Renal pelvis (tissue), 4 donors: ENCODE measurements around the gene ZSWIM4. TPM values are rescaled to one million over a fixed set of nuclear protein-coding genes. Genes with fewer than 3 reads are reported as not detected.
"Not testable (repeated sequence)": the region's sequence is repeated elsewhere in the genome, so short reads cannot be mapped to it uniquely, and the experiment has no call there.

Experiments
- DNase-seq: peaks from one replicate; pipeline ENCODE4 v3.0.0-alpha.2; 2013
- polyA plus RNA-seq, 3 donors: library from polyadenylated mRNA; unstranded; fragments of 120-200 nt; gene quantifications; one replicate each; pipeline ENCODE4 v1.2.1, GENCODE V29; 2013; ENCODE audit not compliant: insufficient read length in 3 of 3

The ZSWIM4 gene
- polyA plus RNA-seq, 3 donors = 10.4 to 12.1 (median 11.0) TPM

GRCh38 chr19:13848798-13849676, 53.8 kb downstream of the ZSWIM4 start:
- no peak for DNase-seq

DNA sequence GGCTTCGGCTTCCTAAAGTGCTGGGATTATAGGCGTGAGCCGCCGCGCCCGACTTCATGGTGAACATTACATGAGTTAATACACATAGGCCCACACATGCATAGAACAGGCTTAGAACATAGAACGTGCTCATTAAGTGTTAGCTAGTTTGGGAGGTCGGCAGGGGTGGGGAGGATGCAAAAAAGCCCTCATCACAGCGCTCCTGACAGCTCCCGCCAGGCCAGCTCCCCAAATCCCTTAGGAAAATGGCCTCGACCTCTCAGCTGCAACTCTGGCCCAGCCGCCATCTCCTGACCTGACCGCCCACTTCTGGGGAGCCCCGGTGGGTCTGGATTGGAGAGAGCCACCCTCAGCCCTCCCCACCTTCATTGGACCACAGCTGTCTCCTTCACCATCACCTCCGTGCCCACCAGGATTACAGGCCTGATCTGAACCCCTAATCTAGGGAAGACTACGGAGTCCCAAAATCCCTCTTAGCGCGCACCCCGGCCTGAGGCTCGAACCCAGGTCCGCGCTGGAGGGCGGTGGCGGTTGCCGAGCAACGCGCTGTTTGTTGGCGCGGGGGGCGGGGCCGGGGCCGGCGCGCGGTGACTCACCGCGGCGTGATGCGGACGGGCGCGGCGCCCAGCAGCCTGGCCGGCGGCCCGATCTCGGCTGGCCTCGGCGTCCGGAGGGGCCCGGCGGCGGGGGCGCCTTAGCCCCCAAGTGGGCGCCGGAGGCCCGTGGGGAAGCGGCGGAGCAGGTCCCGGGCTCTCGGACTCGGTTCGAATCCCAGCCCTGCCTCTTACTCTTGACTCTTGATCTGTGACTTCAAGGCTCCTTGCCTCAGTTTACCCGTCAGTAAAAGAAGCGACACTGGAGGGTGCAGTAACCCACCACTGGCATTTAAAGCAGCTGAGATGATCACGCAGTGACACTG, 55.0 kb downstream of the ZSWIM4 start:
- no peak for DNase-seq

DNA sequence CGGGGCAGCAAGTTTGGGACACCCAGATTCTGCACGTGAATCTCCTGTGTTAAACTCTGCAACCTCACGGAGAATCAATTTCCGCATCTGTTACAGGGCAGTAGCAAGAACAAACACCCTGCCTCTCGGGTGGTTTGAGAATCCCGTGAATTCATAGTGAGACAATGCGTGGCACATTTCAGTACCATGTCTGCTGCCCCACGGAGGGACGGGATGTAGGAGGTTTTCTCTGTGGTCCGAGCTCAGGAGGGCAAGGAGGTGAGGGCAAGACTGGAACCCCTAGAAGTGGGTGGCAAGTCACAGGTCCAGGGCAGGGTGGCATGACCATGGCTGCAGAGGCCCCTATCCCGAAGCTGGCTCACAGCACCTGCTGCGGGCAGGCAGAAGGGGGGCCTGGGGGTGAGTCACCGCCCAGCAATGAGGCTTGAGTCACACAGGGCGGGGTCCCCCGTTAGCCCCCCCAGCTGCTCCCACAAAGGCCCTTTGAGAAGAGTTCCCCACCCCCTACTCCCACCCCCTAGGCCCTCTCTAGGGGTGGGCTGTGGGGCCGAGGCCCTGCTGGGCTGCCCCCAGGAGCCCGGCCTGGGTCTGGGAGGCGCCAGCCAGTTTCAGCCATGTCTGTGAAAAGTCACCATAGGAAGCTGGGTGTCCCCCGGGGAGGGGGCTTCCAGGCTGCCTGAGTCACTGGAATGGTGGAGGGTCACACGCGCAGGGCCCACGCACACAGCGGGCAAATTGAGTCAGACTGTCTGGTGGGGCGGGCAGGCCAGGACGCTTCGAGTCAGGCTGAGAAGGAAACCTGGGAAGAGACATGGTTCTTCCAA, 55.9 kb downstream of the ZSWIM4 start:
- no peak for DNase-seq

DNA sequence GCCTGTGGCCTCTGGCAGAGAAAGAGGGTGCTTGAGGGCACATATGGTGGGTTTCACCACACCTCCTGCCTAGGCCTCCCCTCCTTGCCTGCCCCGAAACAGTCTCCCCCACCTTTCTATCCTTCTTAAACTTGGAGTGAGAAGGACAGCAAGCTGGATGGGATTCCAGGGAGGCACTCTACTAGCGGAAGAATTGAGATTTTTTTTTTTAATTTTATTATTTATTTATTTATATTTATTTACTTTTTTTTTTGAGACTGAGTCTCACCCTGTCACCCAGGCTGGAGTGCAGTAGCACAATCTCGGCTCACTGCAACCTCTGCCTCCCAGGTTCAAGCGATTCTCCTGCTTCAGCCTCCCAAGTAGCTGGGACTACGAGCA, 56.5 kb downstream of the ZSWIM4 start:
- not testable (repeated sequence) for DNase-seq

DNA sequence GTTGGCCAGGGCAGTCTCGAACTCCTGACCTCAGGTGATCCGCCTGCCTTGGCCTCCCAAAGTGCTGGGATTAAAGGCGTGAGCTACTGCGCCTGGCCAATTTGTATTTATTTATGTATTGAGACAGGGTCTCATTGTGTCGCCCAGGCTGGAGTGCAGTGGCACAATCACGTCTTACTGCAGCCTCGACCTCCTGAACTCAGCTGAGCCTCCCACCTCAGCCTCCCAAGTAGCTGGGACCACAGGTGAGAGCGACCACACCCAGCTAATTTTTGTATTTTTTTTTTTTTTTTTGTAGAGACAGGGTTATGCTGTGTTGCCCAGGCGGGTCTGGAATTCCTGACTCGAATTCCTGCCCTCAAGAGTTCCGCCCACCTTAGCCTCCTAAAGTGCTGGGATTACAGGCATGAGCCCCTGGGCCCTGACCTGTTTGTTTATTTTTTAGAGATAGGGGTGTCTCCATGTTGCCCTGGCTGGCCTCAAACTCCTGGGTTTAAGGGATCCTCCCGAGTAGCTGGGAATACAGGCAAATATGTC, 57.0 kb downstream of the ZSWIM4 start:
- DNase-seq = not testable (repeated sequence)

DNA sequence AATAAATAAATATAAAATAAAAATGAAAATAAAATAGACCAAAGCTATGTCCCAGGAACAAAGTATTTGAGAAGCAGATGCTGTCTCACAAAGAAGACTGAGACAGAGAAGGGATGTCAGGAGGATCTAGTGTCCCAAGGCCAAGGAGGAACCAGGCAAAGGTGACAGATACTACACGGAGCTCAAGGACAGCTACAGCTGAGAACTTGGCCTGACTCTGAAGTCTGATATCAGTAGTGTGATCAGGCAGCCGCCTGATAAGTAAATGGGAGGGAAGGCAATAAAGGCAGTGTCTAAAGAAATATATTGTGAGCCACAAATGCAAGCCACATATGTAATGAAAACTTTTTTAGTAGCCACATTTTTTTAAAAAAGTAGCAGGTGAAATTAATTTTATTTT, 61.3 kb downstream of the ZSWIM4 start:
- no peak for DNase-seq

DNA sequence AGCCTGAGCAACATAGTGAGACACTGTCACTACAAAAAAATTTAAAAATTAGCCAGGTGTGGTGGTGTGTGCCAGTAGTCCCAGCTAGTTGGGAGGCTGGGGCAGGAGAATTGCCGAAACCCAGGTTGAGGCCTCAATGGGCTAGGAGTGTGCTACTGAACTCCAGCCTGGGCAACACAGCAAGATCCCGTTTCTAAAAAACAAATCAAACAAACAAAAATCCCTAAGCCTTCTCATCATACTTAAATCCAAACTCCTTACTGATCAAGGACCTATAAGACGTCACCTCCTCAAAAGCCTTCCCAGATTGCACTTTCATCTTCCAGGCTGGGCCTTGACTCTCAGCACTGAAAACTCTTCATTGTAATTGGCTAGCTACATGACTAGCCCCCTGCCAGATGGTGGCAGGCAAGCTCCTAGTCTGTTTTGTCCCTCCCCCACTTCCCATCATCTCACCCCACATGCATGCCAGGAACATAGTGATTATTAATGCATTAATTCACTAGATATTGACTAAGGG, 64.2 kb downstream of the ZSWIM4 start:
- no peak for DNase-seq

DNA sequence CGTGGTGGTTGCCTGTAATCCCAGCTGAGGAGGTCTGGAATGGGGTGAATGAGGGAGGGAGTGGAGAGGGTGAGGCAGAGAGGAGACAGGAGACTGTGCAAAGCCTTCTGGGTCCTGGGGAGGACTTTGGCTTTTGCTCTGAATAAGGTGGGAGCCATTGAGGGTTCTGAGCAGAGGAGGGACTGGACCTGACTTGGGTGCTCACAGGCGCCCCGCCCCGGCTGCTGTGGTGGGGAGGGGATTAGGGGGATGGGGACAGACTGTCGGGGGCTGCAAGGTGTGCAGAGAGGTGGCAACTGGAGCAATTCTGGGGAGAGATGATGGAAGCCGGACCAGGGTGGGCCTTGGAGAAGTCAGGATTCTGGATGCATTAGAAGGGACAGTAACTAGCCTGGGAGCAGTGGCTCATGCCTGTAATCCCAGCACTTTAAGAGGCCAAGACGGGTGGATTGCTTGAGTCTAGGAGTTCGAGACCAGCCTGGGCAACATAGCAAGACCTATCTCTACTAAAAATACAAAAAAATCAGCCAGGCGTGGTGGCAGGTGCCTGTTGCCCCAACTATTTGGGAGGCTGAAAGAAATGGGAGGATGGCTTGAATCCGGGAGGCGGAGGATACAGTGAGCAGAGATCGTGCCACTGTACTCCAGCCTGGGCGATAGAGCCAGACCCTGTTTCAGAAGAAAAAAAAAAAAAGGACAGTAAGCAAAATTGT, 65.6 kb downstream of the ZSWIM4 start:
- no peak for DNase-seq

- DNase-seq = no peak
Measured at GRCh38 chr19:13861392-13861713, 66.1 kb downstream of the ZSWIM4 start.

DNA sequence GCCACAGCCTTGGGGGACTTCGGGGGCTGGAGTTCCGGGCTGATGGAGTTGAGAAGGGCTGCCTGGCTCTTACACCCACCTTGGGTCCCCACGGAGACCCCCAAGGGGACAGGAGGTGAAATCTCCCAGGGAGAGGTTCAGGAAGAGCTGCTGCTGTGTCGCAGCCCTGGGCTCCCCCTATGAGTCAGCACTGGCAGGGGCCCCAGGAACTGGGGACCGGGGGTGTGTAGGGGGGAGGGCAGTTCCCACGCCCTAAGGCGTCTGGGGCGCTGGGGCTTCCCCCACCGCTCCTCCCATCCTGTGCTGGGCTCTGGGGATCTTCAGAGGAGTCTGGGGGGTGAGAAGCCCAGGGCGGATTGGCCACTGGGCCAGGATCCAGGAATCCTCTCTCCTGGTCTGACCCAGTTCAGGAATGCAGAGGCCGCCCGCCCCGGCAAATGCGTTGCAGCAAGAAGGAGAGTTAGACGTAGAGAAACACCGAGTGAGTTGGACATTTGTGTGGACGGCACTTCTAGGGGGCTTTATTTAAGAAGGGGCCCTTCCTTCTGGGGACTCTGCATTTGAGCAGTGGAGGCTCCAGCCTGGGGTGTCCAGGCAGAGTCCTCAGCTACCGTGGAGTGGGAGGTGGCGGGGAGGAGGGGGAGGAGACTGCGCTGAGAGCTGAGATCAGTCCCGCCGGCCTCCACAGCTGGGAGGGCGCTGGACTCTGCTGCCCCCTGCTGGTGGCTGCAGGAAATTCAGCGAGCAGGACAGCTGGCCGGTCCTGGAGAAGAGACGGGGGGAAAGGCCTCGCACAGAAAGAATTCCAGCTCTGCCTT, 66.7 kb downstream of the ZSWIM4 start:
- peak; percentile 92 for DNase-seq

- no peak for DNase-seq
Measured at GRCh38 chr19:13864046-13864666, 68.9 kb downstream of the ZSWIM4 start.

DNA sequence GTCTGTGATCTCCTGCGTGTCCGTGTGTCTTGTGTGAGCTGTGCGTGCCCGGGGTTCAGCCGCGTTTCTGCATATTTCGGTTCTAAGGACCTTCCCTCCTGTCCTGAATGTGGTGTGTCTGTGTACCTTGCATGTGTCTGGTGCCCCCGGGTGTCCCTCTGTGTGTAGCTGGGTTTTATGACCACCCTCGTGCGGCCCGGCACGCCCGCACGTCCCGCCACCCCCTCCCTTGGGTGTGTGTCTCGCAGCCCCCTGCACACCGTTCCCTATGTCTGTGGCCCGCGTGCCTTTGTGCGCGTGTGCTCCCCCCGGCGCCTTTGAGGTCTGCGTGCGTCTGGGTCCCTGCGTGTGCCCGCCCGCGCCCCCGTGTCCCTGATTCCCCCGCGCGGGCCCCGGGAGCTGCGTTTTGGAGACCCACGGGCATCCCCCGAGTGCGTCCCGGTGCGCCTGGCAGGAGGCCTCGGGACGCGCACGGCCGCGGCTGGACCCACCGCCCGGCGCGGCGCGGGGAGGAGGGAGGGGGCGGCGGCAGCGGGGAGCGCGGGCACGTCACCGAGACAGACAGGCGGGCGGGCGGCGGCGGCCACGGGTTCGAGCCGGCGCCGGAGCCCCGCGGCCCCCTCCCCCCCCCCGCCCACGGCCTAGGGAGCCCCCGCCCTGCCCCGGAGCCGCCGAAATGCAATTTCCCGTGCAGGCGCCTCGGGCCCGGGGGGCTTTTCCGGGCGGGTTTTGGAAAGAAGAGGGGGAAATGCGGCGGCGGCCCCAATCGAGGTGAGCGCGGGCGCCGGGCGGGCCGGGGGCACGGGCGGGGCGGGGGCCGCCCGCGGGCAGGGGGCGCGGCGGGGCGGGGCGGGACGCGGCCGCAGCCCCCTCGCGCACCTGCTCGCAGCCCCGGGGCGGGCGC, 69.7 kb downstream of the ZSWIM4 start:
- DNase-seq = no peak

DNA sequence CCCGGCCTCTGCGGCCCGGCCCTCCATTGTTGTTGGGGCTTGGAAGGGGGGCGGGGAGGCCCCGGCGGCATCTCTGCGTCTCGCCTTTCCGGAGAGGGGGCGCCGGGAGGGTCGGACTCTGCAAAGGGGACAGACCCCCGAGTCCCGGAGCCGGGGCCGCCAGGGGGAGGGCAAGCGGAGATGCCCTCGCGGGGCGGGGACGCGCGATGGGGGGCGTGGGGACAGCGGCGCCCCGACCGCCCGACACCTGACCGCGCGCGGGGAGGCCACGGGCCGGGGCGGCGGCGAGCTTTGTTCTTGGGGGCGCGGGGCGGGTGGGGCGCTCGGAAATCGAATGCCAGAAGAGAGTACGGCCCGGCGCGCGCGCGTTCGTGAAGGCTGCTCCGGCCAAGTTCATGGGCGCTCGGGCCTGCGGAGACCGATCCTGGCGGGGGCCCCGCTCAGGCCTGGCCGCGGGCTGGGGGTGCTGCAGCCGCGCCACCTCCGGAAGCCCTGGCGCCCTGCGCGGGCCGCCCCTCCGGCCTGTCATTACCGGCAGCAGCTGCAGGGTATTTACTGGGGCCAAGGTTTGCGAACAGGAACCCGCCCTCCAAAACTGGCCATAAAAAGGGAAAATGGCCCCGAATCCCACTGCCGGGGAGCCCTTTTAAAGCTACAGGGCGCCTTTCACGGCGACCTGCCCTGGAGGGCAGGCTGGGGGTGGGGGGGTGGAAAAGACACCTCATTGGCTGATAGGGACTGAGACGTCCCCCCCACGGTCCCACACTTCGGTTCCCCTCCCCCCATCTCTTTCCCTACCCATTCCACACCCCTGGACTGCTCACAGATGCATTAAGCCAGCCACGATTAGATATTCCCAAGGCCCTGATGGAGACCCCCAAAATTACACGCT, 70.6 kb downstream of the ZSWIM4 start:
- no peak for DNase-seq

- DNase-seq = no peak
Measured at GRCh38 chr19:13866463-13867046, 71.3 kb downstream of the ZSWIM4 start.

GRCh38 chr19:13868663-13869062, 73.4 kb downstream of the ZSWIM4 start:
- DNase-seq = no peak

DNA sequence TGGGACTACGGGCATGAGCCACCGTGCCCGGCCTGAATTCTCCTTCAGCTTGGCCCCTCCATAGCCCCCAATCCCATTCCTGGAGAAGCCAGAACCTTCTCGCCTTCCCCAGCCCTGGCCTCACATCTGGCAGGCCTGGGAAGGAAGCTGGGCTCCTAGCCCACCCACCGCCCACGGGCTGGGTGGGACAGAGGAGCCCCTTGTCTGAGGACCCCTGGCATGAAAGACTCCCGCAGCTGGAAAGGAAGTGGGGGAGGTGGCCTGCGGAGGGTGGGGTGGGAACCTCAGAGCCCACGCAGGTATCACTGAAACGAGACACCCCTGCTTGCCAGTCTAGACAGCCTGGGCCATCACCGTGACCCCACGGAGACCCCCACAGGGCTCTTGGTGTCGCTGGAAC, 74.0 kb downstream of the ZSWIM4 start:
- no peak for DNase-seq

DNA sequence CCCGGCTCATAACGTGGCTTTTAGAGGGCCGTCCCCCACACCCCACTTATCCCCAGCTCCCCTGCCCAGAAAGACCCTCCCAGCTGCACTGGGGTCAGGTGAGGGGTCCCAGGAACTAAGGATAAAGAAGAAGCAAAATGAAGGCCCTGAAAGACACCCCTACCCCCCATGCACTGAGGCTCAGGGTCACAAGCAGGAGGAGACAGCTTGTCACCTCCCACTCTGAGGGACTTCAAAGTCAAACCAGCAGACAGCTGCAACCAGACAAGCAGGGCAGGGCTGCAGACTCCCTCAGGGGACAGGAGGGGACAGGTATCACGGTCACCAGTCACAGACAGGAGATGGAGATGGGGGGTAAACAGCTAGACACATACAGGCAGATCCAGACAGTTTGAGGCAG, 75.6 kb downstream of the ZSWIM4 start:
- no peak for DNase-seq
